Stimulated activated CD4-positive, alpha-beta T cell treated with anti-CD3 and anti-CD28 coated beads, Interleukin-4, amount 100 ng/mL, for 4 hours (primary cell): Measurements from ENCODE around the gene COPE.
A peak's percentile ranks its signal among the peaks of the same experiment; 100 is the strongest.
"Not testable (repeated sequence)": the region's sequence is repeated elsewhere in the genome, so short reads cannot be mapped to it uniquely, and the experiment has no call there.

Source experiments
- DNase-seq, 2 experiments: peaks; one replicate each; pipeline ENCODE4 v3.0.0-alpha.2; 2020

Gene COPE

DNA sequence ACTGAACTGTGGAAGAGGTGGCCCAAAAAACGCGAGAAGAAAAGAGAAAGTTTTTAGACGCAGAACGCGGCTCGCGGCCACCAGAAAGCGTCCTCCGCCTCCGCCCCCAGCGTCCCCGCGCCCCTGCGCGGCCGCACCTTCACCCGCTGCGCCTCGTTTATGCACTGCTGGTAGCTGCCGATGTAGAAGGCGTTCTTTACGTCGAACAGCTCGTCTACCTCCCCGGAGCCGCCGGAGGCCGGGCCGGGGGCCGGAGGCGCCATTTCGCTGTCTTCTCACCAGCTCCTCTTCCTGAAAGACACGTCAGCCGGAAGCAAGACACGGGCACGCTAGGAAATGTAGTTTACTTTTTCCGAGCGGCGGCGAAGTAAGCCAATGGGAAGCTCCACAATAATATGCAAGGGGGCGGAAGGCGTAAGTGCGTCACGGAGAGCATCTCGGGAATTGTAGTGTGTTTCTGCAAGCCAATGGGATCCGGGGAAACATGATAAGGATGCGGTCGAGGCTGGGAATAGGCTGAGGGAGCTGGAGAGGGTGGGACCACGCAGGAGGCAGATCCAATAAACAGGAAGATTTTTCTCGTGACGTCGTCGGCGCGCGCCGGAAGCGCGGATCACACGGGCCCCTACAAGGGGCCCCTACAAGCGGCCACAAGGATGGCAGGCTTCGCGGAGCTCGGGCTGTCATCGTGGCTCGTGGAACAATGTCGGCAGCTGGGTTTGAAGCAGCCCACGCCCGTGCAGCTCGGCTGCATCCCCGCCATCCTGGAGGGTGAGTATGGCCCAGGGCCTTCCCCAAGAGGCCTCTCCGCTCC lies at the start of gene COPE, which contains the start of gene DDX49:
COPE (minus strand) TSS at position 302 of the 814 bp plus-strand sequence; CDS start at position 263, 39 bp downstream.
DDX49 (plus strand) TSS at position 630 of the 814 bp plus-strand sequence; CDS start at position 657, 27 bp downstream.
- peak; percentile 92 to 98 for DNase-seq

DNA sequence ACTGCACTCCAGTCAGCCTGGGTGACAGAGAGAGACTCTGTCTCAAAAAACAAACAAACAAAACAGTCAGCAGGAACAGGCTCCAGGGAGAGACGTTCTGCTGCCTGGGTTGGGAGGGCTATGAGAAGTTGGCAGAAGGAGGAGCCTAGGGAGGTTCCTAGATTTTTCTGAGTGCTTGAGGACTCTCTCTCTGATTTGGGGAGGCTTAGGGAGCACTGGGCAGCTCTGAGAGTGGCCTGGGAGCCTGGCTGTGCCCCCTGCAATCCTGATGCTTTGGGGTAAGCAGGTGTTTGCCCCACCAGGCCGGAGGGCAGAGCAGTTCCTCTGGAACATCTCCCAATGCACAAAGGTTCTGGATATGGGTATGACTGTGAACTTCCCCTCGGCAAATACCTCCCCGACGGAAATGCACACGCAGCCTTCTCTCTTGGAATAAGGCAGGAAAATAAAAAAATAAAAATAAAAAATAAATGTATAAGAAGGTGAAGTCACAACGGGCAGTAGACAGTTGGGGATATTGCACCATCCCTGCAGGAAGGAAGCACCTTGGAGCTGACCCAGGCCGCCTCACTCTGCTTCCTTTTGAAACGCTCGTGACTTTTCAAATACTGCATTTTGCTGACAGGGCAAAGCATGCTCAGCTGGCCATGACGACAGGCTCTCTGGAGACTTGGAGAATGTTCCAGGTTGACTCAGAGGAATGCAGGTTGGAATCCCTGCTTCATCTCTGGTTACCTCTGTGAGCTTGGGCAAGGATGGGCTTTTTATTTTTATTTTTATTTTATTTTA lies 48.4 kb upstream of the COPE start:
- DNase-seq = no peak

DNA sequence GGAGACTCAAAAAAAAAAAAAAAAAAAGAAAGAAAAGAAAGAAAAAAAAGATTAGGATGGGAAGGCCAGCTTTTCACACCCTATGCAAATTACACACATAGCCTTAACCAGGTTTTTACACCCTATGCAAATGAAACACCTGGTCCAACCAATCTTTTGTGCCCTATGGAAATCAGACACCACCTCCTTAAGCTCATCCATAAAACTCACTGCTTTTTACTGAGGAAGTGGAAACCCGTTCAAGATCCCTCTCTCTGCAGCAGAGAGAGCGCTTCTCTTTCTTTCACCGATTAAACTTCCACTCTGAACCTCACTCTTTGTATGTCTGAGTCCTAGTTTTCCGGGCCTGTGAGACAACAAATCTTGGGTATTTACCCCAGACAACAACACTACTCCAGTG lies 47.1 kb upstream of the COPE start:
- no peak for DNase-seq

DNA sequence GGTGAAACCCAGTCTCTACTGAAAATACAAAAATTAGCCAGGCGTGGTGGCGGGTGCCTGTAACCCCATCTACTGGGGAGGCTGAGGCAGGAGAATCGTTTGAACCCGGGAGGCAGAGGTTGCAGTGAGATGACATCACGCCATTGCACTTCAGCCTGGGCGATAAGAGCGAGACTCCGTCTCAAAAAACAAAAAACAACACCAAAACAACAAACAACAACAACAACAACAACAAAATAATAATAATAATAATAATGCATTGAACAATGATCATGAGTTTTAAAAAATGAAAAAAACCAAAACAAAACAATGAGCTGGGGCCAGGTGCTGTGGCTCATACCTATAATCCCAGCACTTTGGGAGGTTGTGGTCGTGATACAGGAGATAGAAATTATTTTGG lies 44.9 kb upstream of the COPE start:
- DNase-seq = no peak

DNA sequence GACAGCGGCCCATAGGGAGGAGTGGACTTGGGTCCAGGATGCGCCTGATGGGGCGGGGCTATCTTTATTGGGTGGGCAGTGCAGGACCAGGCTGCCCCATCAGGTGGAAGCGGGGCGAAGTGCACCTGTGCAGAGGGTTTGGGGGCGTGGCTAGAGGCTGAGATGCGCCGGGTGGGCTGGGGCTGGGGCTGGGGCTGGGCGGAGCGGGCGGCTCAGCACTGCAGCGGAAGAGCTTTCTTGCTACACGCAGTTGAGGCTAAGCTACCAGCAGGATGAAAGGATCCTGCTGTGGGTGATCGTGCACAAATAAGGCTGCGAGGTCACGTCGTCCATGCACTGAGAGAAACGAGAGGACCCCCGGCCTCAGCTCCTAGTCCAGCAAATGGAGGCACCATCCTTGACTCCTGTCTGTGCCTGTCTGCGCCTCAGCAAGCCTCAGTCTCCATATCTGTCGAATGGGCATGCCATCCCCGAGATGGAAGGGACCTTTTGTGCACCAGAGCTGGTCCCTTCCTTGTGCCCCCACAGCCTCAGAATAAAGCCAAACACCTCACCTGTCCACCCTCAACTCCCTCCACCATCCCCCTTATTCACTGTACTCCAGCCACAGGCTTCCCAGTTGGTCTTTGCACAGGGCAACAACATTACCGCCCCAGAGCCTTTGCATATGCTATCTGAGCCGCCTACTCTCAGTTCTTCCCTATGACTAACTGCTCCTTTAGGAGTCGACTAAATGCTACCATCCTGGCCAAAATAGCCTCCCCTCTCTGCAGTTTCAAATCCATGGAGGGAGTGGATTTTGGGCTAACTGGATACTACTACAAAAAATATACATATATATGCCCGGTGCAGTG lies 42.8 kb upstream of the COPE start:
- no peak for DNase-seq

DNA sequence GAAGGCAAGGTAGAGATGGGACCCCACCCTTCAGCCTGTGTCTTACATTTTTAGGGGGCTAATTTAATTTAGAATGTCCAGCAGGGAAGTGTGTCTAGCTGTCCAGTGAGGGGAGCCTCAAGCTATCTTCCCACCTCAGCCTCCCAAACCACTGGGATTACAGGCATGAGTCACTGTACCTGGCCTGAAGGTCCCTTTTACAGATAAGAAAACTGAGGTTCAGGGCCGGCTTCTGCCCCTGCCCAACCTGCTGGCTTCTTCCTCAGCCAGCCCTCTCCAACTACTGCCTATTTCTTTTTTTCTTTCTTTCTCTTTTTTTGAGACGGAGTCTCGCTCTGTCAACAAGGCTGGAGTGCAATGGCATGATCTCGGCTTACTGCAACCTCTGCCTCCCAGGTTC lies 41.2 kb upstream of the COPE start:
- DNase-seq = no peak

DNA sequence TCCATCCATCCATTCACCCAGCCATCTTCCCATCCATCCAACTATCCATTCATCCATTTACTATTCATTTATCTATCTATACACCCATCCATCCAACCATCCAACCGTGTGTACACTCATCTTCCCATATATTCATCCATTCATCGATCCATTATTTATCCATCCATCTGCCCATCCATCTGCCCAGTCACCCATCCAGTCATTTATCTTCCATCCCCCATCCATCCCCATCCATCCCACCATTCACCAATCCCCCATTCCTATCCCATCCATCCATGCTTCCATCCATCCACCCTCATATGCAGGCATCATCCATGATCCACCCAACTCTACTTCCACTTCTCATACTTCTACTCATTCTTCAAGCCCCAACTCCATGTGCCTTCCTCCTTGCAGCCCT lies 35.9 kb upstream of the COPE start:
- no peak for DNase-seq

DNA sequence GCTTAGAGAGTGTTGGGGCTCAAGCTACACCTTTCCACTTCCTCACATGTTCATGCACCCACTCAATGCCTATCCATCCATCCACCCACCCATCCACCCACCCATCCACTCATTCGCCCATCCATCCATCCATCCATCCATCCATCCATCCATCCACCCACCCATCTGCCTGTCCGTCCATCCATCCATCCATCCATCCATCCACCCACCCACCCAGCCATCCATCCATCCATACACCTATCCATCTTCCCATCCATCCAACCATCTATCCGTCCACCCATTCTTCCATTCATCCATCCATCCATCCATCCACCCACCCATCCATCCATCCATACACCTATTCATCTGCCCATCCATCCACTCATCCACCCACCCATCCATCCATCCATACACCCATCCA lies 34.9 kb upstream of the COPE start:
- DNase-seq = no peak

DNA sequence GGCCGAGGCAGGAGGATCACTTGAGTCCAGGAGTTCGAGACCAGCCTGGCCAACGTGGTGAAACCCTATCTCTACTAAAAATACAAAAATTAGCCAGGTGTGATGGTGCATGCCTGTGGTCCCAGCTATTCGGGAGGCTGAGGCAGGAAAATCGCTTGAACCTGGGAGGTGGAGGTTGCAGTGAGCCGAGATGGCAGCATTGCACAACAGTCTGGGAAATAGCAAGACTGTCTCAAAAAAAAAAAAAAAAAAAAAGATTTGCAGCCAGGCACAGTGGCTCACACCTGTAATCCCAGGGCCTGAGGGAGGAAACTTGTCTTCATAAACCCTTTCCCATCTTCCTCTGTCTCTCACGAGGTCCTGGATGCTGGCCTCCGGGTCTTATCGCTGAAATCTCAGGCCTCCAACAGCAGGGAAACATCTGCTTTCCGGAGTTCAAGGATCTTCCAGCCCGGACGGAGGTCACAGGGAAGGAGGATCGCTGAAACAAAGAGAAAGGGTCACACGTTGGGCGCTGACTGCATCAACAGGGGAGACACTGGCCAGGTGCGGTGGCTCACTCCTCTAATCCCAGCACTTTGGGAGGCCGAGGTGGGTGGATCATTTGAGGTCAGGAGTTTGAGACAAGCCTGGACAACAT lies 33.3 kb upstream of the COPE start:
- not testable (repeated sequence) for DNase-seq

DNA sequence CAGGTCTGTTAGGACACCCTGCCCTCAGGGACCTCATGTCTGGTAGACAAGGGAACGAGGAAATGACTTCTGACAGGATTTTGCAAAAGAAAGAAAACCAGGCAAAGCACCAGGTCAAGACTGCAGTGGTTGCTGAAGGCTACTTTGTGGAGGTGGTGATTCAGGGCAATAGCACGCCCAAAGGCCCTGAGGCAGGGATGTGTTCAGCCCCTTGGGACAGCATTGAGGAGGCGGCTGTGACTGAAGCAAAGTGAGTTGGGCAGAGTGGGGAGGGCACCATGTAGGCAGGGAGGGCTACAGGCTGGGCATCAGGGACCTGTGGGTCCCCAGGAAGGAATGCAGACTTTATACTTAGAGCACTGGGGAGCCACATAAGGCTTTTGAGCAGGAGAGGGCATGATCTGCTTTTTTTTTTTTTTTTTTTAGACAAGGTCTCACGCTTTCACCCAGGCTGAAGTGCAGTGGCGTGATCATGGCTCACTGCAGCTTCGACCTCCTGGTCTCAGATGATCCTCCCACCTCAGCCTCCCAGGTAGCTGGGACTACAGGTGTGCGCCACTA lies 32.6 kb upstream of the COPE start:
- DNase-seq = no peak

DNA sequence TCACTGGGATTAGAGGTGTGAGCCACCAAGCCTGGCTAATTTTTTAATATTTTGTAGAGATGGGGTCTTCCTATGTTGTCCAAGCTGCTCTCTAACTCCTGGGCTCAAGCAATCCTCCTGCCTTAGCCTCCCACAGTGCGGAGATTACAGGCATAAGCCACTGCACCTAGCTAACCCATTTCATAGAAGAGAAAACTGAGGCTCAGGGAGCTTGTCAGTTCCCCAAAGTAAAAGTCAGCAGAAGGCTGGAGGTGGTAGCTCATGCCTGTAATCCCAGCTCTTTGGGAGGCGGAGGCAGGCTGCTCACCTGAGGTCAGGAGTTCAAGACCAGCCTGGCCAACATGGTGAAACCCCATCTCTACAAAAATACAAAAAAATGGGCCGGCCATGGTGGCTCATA lies 30.7 kb upstream of the COPE start:
- no peak for DNase-seq

DNA sequence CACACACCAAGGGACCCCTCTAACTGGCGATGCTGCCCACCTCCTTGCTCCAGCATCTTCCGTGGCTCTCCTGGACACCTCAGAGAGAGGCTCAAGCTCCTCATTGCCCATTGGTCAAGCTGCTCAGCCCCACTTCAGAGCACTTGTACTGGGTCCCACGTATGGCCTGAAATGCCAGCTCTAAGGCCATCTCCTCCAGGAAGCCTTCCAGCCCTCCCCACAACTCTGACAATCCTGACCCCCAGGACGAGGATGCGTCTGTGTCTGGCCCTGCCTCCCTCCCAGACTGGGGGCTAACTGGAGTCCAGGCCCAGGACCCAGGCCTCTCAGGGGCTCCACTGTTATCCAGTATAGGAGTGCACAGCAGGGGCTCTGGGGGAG lies 29.8 kb upstream of the COPE start:
- DNase-seq = no peak

DNA sequence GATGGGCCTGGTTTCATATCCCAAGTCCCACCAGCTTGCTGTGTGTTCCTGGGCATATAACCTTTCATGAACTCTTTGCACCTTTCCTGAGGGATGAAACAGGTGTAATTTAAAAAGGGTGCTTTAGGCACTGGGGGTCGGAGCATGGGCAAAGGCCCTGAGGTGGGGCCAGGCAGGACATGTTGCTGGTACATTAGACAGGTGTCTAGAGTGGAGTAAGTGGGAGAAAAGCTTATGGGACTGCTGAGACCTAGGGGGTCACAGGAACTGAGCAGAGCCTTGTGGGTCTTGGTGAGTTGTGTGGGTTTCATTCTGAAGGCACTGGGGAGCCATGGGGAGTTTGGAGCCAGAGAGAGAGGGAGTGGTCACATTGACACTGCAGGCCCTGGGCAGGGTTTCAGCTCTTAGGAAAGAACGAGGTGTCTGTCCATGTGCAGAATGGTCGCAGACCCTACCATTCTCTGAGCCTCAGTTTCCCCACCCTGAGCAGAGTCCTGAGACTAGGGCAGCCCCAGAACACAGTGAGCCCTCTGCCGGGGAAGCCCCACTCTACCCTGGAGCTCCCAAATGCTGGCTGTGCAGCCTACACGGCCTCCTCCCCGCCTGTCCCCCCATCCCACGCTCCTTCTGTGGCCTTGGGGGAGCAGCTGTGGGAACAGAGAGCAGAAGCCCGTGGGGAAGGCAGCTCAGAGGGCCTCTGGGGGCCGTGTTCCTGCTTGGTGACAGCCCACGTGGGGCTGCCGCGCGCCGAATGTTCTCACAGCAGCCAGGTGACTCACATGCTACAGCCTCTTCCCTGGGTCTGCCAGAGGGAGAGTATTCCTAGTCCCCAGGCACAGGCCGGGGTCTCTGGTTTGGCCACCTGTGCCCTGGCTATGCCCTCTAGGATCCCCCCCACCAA lies 29.1 kb upstream of the COPE start:
- no peak for DNase-seq

DNA sequence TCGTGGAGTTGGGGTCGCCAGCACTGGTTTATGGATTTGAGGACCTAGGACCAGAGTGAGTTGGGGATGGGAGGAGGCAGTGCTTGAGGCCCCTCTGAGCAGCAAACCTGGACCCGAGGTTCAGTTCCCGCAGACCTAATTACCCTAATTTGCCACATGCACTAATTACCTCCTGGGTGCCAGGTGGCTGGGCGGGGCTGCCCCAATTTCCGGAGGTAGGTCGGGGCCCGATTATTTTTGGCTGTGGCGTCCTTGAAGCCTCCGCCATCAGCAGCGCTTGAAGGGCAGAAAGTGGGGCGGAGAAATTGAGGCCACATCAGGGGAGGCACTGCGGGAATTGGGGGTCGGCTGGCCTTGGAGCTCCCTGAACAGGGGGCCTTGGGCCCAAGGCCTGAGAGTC lies 27.7 kb upstream of the COPE start:
- DNase-seq = no peak

DNA sequence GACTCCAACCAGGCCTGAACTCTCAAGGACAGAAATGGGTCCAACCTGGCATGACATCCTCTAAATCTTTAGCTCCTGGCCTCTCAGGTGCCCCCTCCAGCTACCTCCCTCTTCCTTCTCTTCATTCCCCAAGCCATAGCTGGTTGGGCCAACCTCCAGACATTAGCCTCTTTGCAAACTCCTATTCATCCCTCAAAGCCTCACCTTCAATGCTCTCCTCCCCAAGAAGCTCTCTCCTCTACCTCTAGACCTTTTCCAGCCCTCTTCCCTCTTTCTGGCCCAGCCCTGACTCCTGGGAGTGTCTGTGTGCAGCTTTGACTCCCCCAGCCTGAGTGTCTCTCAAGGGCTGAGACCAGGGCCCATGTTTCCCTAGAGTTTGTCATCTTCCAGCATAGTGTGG lies 27.1 kb upstream of the COPE start:
- DNase-seq = no peak

DNA sequence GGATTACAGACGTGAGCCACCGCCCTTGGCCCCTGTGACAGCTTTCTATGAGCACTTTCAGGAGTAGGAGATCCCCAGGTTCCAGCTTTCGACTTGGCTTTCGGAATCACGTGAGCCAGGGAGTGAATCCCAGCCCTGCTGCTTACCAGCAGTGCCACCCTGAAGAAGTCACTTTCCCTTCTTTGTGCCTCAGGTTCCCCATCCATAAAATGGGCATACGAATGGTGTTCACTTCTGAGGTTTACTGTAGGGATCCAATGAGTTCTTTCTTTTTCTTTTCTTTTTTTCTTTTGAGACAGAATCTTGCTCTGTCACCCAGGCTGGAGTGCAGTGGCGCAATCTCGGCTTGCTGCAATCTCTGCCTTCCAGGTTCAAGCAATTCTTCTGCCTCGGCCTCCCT lies 26.1 kb upstream of the COPE start:
- no peak for DNase-seq

DNA sequence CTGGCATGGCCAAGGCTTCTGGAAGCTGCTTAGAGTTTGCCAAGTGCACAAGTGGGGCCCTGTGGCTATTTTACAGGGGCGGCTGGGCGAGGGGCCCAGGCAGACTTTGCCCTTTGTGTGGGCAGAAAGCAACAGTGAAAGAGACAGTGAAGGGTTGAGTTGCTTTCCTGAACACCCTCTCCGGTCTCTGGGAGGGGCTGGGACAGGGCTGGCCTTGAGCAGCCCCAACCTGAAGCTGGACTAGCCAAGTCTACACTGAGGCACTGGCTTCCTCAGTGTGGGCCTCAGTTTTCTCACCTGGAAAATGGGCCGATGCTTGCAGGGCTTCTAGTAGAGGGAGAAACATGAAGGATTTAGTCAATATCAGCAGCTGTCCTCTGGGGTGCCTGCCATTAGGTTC lies 24.3 kb upstream of the COPE start:
- DNase-seq = no peak

DNA sequence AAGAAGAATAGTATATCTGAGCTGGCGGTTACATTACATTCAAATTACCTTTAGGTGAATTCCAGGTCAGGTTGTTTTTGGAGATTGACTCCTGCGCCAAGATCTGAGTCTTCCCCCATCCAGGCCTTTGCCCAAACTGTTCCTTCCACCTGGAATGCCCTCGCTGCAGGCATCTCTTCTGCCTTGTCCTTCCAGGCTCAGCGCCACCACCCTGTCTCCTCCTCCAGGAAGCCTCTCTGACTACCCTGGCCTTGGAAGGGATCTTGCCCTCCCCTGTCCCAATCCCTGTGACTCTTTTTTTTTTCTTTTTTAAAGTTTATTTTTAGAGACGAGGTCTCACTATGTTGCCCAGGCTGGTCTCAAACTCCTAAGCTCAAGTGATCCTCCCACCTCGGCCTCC lies 23.5 kb upstream of the COPE start:
- DNase-seq = no peak

DNA sequence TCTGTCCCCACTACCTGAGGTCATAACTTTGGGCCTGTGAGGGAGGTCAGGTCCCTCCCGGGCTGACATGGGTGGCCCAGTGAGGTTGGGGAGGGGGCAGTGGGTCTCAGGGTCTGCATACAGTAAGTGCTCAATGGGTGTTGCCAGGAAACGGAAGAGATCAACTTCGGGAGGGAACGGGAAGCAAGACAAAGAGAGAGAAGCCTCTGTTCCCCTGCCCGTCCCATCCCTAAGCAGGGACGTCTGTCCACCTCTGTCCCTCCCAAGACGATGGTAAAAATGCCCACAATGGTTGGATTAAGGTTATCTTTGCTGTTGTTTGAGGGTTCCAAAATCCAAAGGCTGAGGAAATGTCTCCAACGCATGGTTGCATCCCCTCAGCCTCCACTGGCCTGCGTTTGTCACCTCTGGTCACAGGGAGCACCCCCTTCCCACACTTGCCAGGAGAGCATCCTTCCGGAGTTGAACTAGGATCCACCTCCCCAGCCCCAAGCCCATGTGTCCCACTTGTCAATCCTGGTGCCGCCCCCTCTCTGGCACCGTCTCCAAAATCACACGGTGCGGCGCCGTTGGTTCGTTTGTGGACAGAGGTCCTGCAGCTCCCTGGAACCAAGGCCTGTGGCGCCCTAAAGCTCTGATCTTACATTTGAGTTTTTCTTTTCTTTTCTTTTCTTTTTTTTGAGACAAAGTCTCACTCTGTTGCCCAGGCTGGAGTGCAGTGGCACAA lies 22.6 kb upstream of the COPE start:
- DNase-seq = no peak

DNA sequence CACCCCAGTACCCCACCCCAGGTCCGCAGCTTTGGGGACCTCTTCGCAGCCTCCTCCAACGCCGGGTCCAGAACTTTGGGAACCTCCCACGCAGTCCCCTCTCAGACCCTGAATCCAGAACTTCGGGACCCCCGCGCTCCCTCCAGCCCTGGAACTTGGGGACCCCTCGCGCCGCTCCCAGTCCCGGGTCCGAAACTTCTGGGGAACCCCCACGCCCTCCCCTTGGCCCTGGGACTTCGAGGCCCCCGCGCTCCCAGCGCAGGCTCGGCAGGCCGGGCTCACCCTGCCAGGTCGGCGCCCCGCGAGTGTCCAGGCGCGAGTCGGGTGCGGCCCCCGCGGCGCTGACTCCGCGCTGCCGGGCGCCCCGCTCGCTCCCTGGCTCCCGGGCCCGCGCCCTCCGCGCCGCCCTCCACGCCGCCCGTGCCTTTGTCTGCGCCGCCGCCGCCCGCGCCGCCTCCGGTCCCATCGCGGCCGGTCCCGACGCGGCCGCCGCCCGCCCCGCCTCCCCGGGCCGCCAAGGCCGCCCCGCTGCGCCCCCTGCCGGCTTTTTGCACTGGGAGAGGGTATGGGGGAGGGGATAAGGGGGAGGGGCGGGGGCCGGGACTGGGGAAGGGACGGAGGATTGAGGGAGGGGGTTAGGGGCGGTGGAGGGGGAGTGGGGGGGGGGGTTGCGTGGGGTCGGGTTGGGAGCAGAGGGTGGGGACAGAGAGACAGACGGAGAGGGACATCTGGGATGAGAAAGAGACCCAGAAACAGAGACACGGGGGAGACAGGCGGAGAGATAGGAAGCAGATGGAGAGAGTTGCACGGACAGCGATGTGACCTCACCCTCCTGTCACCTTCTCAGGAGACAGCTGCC lies 21.8 kb upstream of the COPE start, which contains the start of gene HOMER3:
HOMER3 (minus strand) TSS at position 449 of the 859 bp plus-strand sequence. CDS start 2,235 bp downstream, outside the sequence.
- peak; percentile 67 to 84 for DNase-seq
